HEK293 (cell line): ENCODE measurements around the gene TPD52L2.

Source experiments
- CTCF ChIA-PET: fragments of 350-600 bp; formaldehyde crosslinking; extraction: SDS; loops from one replicate; lab custom pipeline; 2021; ENCODE audit warnings: antibody characterized with exemption; lab: Yijun Ruan, JAX
- POLR2A ChIA-PET: fragments of 300-600 bp; formaldehyde crosslinking; extraction: SDS; loops from one replicate; lab custom pipeline; 2020; ENCODE audit warnings: antibody characterized with exemption, inconsistent platforms; lab: Yijun Ruan, JAX
- H3K27ac ChIP-seq: fragments of 200-500 bp; sonication (Bioruptor generic); 2 replicates; pipeline ENCODE4 v1.5.1; 2014; ENCODE audit warnings: low read depth, low read length, control low read depth, inconsistent platforms; ENCODE audit errors: extremely low read depth
- H3K36me3 ChIP-seq, 2 experiments: fragments of 200-500 bp in 1 of 2; sonication (Bioruptor generic) in 1 of 2; 1 replicate in 1 of 2; 2 replicates in 1 of 2; pipeline ENCODE4 v1.5.1; 2014 to 2017; ENCODE audit warnings: inconsistent platforms in 2 of 2, low read length in 2 of 2; ENCODE audit not compliant: control insufficient read depth in 2 of 2, insufficient read depth in 1 of 2
- H3K4me1 ChIP-seq: fragments of 200-500 bp; sonication (Bioruptor generic); 2 replicates; pipeline ENCODE4 v1.5.1; 2014; ENCODE audit warnings: mild to moderate bottlenecking, low read length, inconsistent platforms; ENCODE audit not compliant: control insufficient read depth, insufficient read depth
- H3K4me3 ChIP-seq: 2 replicates; pipeline ENCODE4 v1.5.1; 2011; ENCODE audit warnings: low read depth, mild to moderate bottlenecking, control low read depth, low read length, moderate library complexity
- H3K9me3 ChIP-seq: fragments of 200-500 bp; sonication (Bioruptor generic); 2 replicates; pipeline ENCODE4 v1.5.1; 2014; ENCODE audit warnings: low read depth, low read length, inconsistent platforms; ENCODE audit not compliant: control insufficient read depth, insufficient read depth
- IKZF3 ChIP-seq: fragments of 450-650 bp; IDR thresholded peaks from 2 replicates; pipeline ENCODE4 v1.5.0; 2018; ENCODE audit warnings: missing biosample characterization, mild to moderate bottlenecking, missing genetic modification characterization, moderate library complexity
- KLF1 ChIP-seq: fragments of 450-650 bp; formaldehyde crosslinking; IDR thresholded peaks from 2 replicates; pipeline ENCODE4 v1.5.1; 2016; ENCODE audit warnings: missing biosample characterization, missing genetic modification characterization
- KLF10 ChIP-seq: fragments of 450-650 bp; IDR thresholded peaks from 2 replicates; pipeline ENCODE4 v1.5.1; 2018; ENCODE audit warnings: missing biosample characterization, mild to moderate bottlenecking, missing genetic modification characterization
- MEIS1 ChIP-seq: sonication (generic); formaldehyde crosslinking; IDR thresholded peaks from 2 replicates; pipeline ENCODE4 v1.8.1; 2022; ENCODE audit warnings: missing genetic modification reagents, mild to moderate bottlenecking, borderline replicate concordance
- MZF1 ChIP-seq: fragments of 450-650 bp; formaldehyde crosslinking; IDR thresholded peaks from 2 replicates; pipeline ENCODE4 v1.5.1; 2017; ENCODE audit warnings: missing biosample characterization, missing genetic modification characterization, borderline replicate concordance
- TSHZ1 ChIP-seq: fragments of 450-650 bp; formaldehyde crosslinking; IDR thresholded peaks from 2 replicates; pipeline ENCODE4 v1.5.1; 2016; ENCODE audit warnings: missing biosample characterization, missing genetic modification characterization, borderline replicate concordance
- ZBTB17 ChIP-seq: fragments of 450-650 bp; formaldehyde crosslinking; IDR thresholded peaks from 2 replicates; pipeline ENCODE4 v1.5.1; 2016; ENCODE audit warnings: missing biosample characterization, missing genetic modification characterization
- ZNF133 ChIP-seq: fragments of 450-650 bp; formaldehyde crosslinking; IDR thresholded peaks from 2 replicates; pipeline ENCODE4 v1.5.1; 2016; ENCODE audit warnings: missing biosample characterization, missing genetic modification characterization
- ZNF23 ChIP-seq: fragments of 450-650 bp; formaldehyde crosslinking; IDR thresholded peaks from 2 replicates; pipeline ENCODE4 v1.5.1; 2016; ENCODE audit warnings: missing biosample characterization, missing genetic modification characterization, borderline replicate concordance
- ZNF423 ChIP-seq: fragments of 450-650 bp; formaldehyde crosslinking; IDR thresholded peaks from 2 replicates; pipeline ENCODE4 v1.5.1; 2016; ENCODE audit warnings: missing biosample characterization, missing genetic modification characterization
- ZNF548 ChIP-seq: fragments of 450-650 bp; formaldehyde crosslinking; IDR thresholded peaks from 2 replicates; pipeline ENCODE4 v1.5.1; 2016; ENCODE audit warnings: missing biosample characterization, missing genetic modification characterization
- ZNF560 ChIP-seq: fragments of 450-650 bp; formaldehyde crosslinking; IDR thresholded peaks from 2 replicates; pipeline ENCODE4 v1.5.1; 2017; ENCODE audit warnings: missing biosample characterization, missing genetic modification characterization, borderline replicate concordance
- ZNF580 ChIP-seq: fragments of 450-650 bp; formaldehyde crosslinking; IDR thresholded peaks from 2 replicates; pipeline ENCODE4 v1.5.1; 2016; ENCODE audit warnings: missing biosample characterization, missing genetic modification characterization
- ZNF776 ChIP-seq: fragments of 450-650 bp; formaldehyde crosslinking; IDR thresholded peaks from 2 replicates; pipeline ENCODE4 v1.5.0; 2017; ENCODE audit warnings: missing biosample characterization, missing genetic modification characterization, borderline replicate concordance
- ZSCAN16 ChIP-seq: fragments of 450-650 bp; formaldehyde crosslinking; IDR thresholded peaks from 2 replicates; pipeline ENCODE4 v1.5.1; 2016; ENCODE audit warnings: missing biosample characterization, missing genetic modification characterization
- ZSCAN30 ChIP-seq: fragments of 450-650 bp; IDR thresholded peaks from 2 replicates; pipeline ENCODE4 v1.5.1; 2018; ENCODE audit warnings: missing biosample characterization, mild to moderate bottlenecking, missing genetic modification characterization, moderate library complexity
- ZXDB ChIP-seq: fragments of 450-650 bp; formaldehyde crosslinking; IDR thresholded peaks from 2 replicates; pipeline ENCODE4 v1.5.1; 2016; ENCODE audit warnings: missing biosample characterization, missing genetic modification characterization
- TF ChIP-seq, protein P1 (sequence below): fragments of 450-650 bp; formaldehyde crosslinking; IDR thresholded peaks from 2 replicates; pipeline ENCODE4 v1.5.1; 2016; ENCODE audit warnings: missing biosample characterization, missing genetic modification characterization
- TF ChIP-seq, protein P2 (sequence below): fragments of 450-650 bp; formaldehyde crosslinking; IDR thresholded peaks from 2 replicates; pipeline ENCODE4 v1.5.1; 2016; ENCODE audit warnings: missing biosample characterization, missing genetic modification characterization, borderline replicate concordance
- TF ChIP-seq, protein P3 (sequence below): fragments of 450-650 bp; formaldehyde crosslinking; IDR thresholded peaks from 2 replicates; pipeline ENCODE4 v1.5.1; 2016; ENCODE audit warnings: missing biosample characterization, missing genetic modification characterization

TPD52L2 gene

GRCh38 chr20:63863021-63863797, 1.9 kb upstream of the TPD52L2 start:
- peaks cover 0 to 25% of the 10 kb centered on the region in 2 experiments; a peak in 2 of 3 replicates for H3K36me3 ChIP-seq
- CTCF ChIA-PET: interaction anchor here (0.7 to 1.3 kb wide), 4 partner anchors 62 to 110 kb away, joined by 3 to 5 read pairs (median 4); no protein-coding TSS in a partner anchor
- H3K4me1 ChIP-seq: no peaks in the 10 kb centered on the region
- no peak overlapping the region; the same call in 1 of the 2 replicates for H3K4me3 ChIP-seq
- H3K27ac ChIP-seq: peak overlapping the region; percentile 67
- no peaks in the 10 kb centered on the region for H3K9me3 ChIP-seq
- TF ChIP-seq ZNF548 (tag by site-specific recombination): no peak
- no peak for TF ChIP-seq KLF1
- TF ChIP-seq ZNF580 (tag by site-specific recombination): no peak
- no peak for TF ChIP-seq ZXDB (tag by site-specific recombination)
- TF ChIP-seq TSHZ1 (tag by site-specific recombination): no peak
- no peak for TF ChIP-seq IKZF3 (tag by site-specific recombination)
- TF ChIP-seq, protein P1, sequence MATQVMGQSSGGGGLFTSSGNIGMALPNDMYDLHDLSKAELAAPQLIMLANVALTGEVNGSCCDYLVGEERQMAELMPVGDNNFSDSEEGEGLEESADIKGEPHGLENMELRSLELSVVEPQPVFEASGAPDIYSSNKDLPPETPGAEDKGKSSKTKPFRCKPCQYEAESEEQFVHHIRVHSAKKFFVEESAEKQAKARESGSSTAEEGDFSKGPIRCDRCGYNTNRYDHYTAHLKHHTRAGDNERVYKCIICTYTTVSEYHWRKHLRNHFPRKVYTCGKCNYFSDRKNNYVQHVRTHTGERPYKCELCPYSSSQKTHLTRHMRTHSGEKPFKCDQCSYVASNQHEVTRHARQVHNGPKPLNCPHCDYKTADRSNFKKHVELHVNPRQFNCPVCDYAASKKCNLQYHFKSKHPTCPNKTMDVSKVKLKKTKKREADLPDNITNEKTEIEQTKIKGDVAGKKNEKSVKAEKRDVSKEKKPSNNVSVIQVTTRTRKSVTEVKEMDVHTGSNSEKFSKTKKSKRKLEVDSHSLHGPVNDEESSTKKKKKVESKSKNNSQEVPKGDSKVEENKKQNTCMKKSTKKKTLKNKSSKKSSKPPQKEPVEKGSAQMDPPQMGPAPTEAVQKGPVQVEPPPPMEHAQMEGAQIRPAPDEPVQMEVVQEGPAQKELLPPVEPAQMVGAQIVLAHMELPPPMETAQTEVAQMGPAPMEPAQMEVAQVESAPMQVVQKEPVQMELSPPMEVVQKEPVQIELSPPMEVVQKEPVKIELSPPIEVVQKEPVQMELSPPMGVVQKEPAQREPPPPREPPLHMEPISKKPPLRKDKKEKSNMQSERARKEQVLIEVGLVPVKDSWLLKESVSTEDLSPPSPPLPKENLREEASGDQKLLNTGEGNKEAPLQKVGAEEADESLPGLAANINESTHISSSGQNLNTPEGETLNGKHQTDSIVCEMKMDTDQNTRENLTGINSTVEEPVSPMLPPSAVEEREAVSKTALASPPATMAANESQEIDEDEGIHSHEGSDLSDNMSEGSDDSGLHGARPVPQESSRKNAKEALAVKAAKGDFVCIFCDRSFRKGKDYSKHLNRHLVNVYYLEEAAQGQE: no peak
- TF ChIP-seq ZNF560 (tag by site-specific recombination): no peak
- TF ChIP-seq ZNF133 (tag by site-specific recombination): no peak
- no peak for TF ChIP-seq ZSCAN30 (tag by site-specific recombination)
- TF ChIP-seq ZBTB17 (tag by site-specific recombination): no peak
- no peak for TF ChIP-seq ZNF423 (tag by site-specific recombination)
- TF ChIP-seq MEIS1 (CRISPR knock-in tag): no peak
- no peak for TF ChIP-seq ZNF776 (tag by site-specific recombination)
- TF ChIP-seq ZNF23 (tag by site-specific recombination): no peak
- no peak for TF ChIP-seq KLF10 (tag by site-specific recombination)
- no peak for TF ChIP-seq ZSCAN16
- no peak for TF ChIP-seq MZF1 (tag by site-specific recombination)
- TF ChIP-seq, protein P2, sequence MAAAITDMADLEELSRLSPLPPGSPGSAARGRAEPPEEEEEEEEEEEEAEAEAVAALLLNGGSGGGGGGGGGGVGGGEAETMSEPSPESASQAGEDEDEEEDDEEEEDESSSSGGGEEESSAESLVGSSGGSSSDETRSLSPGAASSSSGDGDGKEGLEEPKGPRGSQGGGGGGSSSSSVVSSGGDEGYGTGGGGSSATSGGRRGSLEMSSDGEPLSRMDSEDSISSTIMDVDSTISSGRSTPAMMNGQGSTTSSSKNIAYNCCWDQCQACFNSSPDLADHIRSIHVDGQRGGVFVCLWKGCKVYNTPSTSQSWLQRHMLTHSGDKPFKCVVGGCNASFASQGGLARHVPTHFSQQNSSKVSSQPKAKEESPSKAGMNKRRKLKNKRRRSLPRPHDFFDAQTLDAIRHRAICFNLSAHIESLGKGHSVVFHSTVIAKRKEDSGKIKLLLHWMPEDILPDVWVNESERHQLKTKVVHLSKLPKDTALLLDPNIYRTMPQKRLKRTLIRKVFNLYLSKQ: no peak
- TF ChIP-seq, protein P3, sequence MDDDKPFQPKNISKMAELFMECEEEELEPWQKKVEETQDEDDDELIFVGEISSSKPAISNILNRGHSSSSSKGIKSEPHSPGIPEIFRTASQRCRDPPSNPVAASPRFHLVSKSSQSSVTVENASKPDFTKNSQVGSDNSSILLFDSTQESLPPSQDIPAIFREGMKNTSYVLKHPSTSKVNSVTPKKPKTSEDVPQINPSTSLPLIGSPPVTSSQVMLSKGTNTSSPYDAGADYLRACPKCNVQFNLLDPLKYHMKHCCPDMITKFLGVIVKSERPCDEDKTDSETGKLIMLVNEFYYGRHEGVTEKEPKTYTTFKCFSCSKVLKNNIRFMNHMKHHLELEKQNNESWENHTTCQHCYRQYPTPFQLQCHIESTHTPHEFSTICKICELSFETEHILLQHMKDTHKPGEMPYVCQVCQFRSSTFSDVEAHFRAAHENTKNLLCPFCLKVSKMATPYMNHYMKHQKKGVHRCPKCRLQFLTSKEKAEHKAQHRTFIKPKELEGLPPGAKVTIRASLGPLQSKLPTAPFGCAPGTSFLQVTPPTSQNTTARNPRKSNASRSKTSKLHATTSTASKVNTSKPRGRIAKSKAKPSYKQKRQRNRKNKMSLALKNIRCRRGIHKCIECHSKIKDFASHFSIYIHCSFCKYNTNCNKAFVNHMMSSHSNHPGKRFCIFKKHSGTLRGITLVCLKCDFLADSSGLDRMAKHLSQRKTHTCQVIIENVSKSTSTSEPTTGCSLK: no peak
- POLR2A ChIA-PET: interaction anchor here (0.6 to 3.4 kb wide), 5 partner anchors 7 to 155 kb away, joined by 3 to 16 read pairs (median 6); partner anchors contain the start of genes ARFRP1 and ZGPAT
